HCT116 (cell line): ENCODE results near the gene THRAP3.

Source experiments
- ATF3 ChIP-seq: IDR thresholded peaks from 2 replicates; pipeline ENCODE4 v1.6.1; 2012
- CTCF ChIP-seq, 3 experiments: fragments of 200-600 bp in 1 of 3; sonication (generic) in 1 of 3; IDR thresholded peaks in 2 of 3; conservative IDR thresholded peaks in 1 of 3; 2 replicates each; pipeline ENCODE4 v1.5.1; 2012 to 2017; ENCODE audit warnings: low read depth in 2 of 3, low read length in 2 of 3, antibody characterized with exemption in 1 of 3, borderline replicate concordance in 1 of 3, control low read depth in 1 of 3, mild to moderate bottlenecking in 1 of 3, mixed read lengths in 1 of 3, mixed run types in 1 of 3, moderate library complexity in 1 of 3; ENCODE audit not compliant: insufficient read depth in 1 of 3
- ELF1 ChIP-seq: IDR thresholded peaks from 2 replicates; pipeline ENCODE4 v1.6.1; 2012; ENCODE audit warnings: low read depth, borderline replicate concordance
- EZH2 ChIP-seq: fragments of 200-600 bp; sonication (generic); IDR thresholded peaks from 2 replicates; pipeline ENCODE4 v1.6.1; 2017; ENCODE audit warnings: antibody characterized with exemption, mixed run types
- EZH2phosphoT487 ChIP-seq: fragments of 200-600 bp; IDR thresholded peaks from 2 replicates; pipeline ENCODE4 v1.6.1; 2018; ENCODE audit warnings: antibody characterized with exemption, borderline replicate concordance
- POLR2A ChIP-seq: IDR thresholded peaks from 2 replicates; pipeline ENCODE4 v1.7.0; 2011; ENCODE audit warnings: borderline replicate concordance; ENCODE audit not compliant: insufficient read depth, insufficient read length; ENCODE audit errors: extremely low read depth
- POLR2AphosphoS5 ChIP-seq: IDR thresholded peaks from 2 replicates; pipeline ENCODE4 v1.6.1; 2011; ENCODE audit warnings: mild to moderate bottlenecking, low read depth, low read length, moderate library complexity
- RAD21 ChIP-seq: IDR thresholded peaks from 2 replicates; pipeline ENCODE4 v1.6.1; 2012; ENCODE audit warnings: low read depth, mild to moderate bottlenecking
- REST ChIP-seq: IDR thresholded peaks from 2 replicates; pipeline ENCODE4 v1.6.1; 2012; ENCODE audit warnings: low read depth
- SIN3A ChIP-seq: IDR thresholded peaks from 2 replicates; pipeline ENCODE4 v1.6.1; 2012; ENCODE audit warnings: low read depth
- SRF ChIP-seq: IDR thresholded peaks from 2 replicates; pipeline ENCODE4 v1.6.1; 2012; ENCODE audit warnings: low read depth
- TCF7L2 ChIP-seq: IDR thresholded peaks from 2 replicates; pipeline ENCODE4 v1.7.0; 2011; ENCODE audit warnings: borderline replicate concordance, inconsistent platforms; ENCODE audit not compliant: insufficient read depth, insufficient read length; ENCODE audit errors: extremely low read depth
- ZFX ChIP-seq: fragments of 450-650 bp; IDR thresholded peaks from 2 replicates; pipeline ENCODE4 v1.6.1; 2017

DNA sequence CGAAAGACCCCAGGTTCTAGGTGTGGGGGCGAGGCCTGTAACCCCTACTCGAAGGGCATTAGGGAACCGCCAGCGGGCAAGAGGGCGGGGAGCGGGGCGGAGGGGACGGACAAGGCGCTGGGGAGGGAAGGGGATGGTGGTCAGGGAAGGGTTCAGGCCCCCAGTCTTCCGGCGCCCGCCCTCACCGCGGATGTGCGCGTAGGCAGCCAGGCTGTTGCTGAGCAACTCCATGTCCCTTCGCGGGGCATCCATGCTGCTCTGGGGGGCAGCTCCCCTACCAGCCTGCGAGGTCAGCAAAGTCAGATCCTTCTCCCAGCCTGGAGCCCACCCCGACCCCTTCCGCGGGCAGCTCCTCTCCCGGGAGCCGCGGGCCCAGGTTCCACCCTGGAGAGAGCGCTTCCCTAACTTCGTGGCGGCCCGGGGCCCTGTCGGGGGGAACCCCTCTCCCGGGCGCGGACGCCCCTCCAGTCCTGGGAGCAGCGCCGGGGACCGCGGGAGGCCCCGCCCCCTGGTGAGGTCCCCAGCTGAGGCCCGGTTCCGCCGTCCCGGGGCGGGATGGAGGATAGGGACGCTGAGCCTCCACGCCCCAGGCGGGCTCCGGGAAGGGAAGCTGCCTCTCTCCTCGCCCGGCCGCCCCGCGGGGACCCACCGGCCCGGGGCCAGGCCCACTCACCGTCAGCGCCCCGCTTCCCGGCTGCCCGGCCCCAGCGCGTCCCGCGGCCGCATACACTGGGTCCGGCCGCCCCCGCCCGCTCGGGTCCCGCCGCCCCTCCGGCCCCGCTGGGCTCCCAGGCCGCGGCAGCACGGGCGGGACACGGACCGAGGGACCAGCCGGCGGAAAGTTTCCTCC is 98.8 kb downstream of the THRAP3 start:
- TF ChIP-seq ATF3 (no peak), ELF1 (no peak), CTCF (IDR thresholded peaks at IDR 0.05 in 2 of 3, conservative IDR thresholded peaks at IDR 0.05 in 1 of 3; ENCODE audit: borderline replicate concordance in 1 of 3, insufficient read depth in 1 of 3, low read depth in 2 of 3, low read length in 2 of 3) (no peak), POLR2A (no peak), ZFX (peak; percentile 62; the same call in 1 of the 2 replicates), REST (no peak), EZH2phosphoT487 (no peak), SIN3A (no peak), POLR2AphosphoS5 (peak; percentile 30; the same call in 1 of the 2 replicates), EZH2 (no peak), RAD21 (no peak), SRF (no peak), TCF7L2 (no peak)
